A375 (cell line): ENCODE data around the gene INS. TPM values are rescaled to one million over a fixed set of nuclear protein-coding genes. Genes with fewer than 3 reads are reported as not detected.

Experiments used
- small RNA-seq: library from RNA; depleted of rRNA; stranded (forward); fragments of <200 nt; gene quantifications from one replicate; pipeline ENCODE3, GENCODE V24; 2014
- total RNA-seq: library from RNA; depleted of rRNA; stranded (reverse); fragments of >200 nt; shearing (Covaris generic); gene quantifications from 2 replicates; pipeline ENCODE4 v1.2.3, GENCODE V29; 2014; rRNA removed

INS gene
- total RNA-seq, result not detected in 2 replicates

DNA sequence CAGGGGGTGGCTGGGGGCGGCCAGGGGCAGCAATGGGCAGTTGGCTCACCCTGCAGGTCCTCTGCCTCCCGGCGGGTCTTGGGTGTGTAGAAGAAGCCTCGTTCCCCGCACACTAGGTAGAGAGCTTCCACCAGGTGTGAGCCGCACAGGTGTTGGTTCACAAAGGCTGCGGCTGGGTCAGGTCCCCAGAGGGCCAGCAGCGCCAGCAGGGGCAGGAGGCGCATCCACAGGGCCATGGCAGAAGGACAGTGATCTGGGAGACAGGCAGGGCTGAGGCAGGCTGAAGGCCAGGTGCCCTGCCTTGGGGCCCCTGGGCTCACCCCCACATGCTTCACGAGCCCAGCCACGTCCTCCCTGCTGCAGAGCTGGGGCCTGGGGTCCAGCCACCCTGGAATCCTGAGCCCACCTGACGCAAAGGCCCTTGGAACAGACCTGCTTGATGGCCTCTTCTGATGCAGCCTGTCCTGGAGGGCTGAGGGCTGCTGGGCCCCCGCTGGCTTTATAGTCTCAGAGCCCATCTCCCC lies at the start of gene INS:
Gene INS (minus strand): TSS at position 474 of the 524 bp plus-strand sequence. CDS start 238 bp downstream, at position 236.

DNA sequence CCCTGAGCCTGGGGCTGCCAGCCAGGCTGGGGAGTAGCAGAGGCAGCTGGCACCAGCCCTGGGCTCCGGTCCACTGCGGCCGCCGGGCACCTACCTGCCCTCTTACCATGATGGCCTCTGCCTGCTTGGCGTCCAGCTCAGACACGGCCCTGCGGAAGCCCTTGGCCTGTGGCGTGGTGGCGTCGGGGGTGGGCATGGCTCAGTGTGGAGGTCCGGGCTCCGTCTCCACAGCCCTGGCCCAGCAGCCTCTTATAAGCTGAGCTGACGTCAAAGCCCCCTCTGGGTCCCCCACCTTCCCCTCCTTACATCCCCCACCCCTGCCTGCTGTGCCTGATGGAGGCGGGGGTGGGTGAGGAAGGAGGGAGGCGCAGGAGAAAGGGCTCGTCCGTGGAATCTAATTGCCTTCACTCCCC lies 10.6 kb upstream of the INS start, which contains the start of gene TH:
Gene TH (minus strand): TSS at position 225 of the 413 bp plus-strand sequence. CDS start 29 bp downstream, at position 196.

GRCh38 chr11:2139123-2139521 lies 21.9 kb downstream of the INS start, which contains the start of gene IGF2:
Gene IGF2 (minus strand): TSS chr11:2139389. CDS start chr11:2135523, 3,866 bp downstream.

Small RNAs within 50 kb of the gene (small RNA-seq; reads per million reads assigned to genes)
- not detected for gene MIR4686
- not detected for gene MIR483

Other genes with a start within 250 kb of the INS start
- not detected in 2 replicates for gene TNNT3, start 241.5 kb downstream of the INS start, total RNA-seq
- gene MRPL23, start 213.9 kb downstream of the INS start, total RNA-seq, result 196 and 213 TPM in 2 replicates
- gene H19, start 163.4 kb downstream of the INS start, total RNA-seq, result 5.2 and 9.5 TPM in 2 replicates
- not detected in 2 replicates for gene IGF2, start 21.8 kb downstream of the INS start, total RNA-seq
- not detected in 2 replicates for gene TH, start 10.6 kb upstream of the INS start, total RNA-seq
- not detected in 2 replicates for gene ASCL2, start 109.4 kb upstream of the INS start, total RNA-seq
- not detected in 2 replicates for gene C11orf21, start 140.7 kb upstream of the INS start, total RNA-seq
- 0.90 TPM in 1 of 2 replicates, not detected in the other for gene TSPAN32, start 140.8 kb upstream of the INS start, total RNA-seq
- 81.7 and 83.2 TPM in 2 replicates for gene CD81, start 216.1 kb upstream of the INS start, total RNA-seq
- 56.0 and 64.3 TPM in 2 replicates for gene TSSC4, start 239.5 kb upstream of the INS start, total RNA-seq